HepG2 (cell line): ENCODE measurements around the gene ARHGAP45. TPM values are rescaled to one million over a fixed set of nuclear protein-coding genes. Genes with fewer than 3 reads are reported as not detected.
A peak's percentile ranks its signal among the peaks of the same experiment; 100 is the strongest.

Source experiments
- ARNTL ChIP-seq: sonication (generic); formaldehyde crosslinking; IDR thresholded peaks from 2 replicates; pipeline ENCODE4 v1.4.0; 2020; ENCODE audit warnings: mild to moderate bottlenecking, missing genetic modification reagents
- ATF1 ChIP-seq: IDR thresholded peaks from 2 replicates; pipeline ENCODE4 v1.6.1; 2016; ENCODE audit warnings: mild to moderate bottlenecking, control low read depth
- CSRNP1 ChIP-seq: sonication (generic); formaldehyde crosslinking; IDR thresholded peaks from 2 replicates; pipeline ENCODE4 v1.8.1; 2023; ENCODE audit warnings: mild to moderate bottlenecking, missing genetic modification reagents
- FOSL2 ChIP-seq: sonication (generic); formaldehyde crosslinking; IDR thresholded peaks from 2 replicates; pipeline ENCODE4 v1.4.0; 2020; ENCODE audit warnings: missing genetic modification reagents
- MBNL3 ChIP-seq: fragments of 250-450 bp; sonication (Bioruptor Pico); conservative IDR thresholded peaks from 2 replicates; pipeline ENCODE4 v1.8.0; 2022; ENCODE audit warnings: mild to moderate bottlenecking, inconsistent platforms
- MEIS1 ChIP-seq: sonication (generic); formaldehyde crosslinking; IDR thresholded peaks from 2 replicates; pipeline ENCODE4 v1.9.0; 2021; ENCODE audit warnings: mild to moderate bottlenecking, missing genetic modification reagents, moderate library complexity, borderline replicate concordance
- MTF1 ChIP-seq: sonication (generic); formaldehyde crosslinking; IDR thresholded peaks from 2 replicates; pipeline ENCODE4 v1.5.0; 2020; ENCODE audit warnings: missing genetic modification reagents
- PREB ChIP-seq: sonication (generic); formaldehyde crosslinking; IDR thresholded peaks from 2 replicates; pipeline ENCODE4 v1.4.0; 2020; ENCODE audit warnings: missing genetic modification reagents
- RELA ChIP-seq: sonication (generic); formaldehyde crosslinking; IDR thresholded peaks from 2 replicates; pipeline ENCODE4 v1.4.0; 2020; ENCODE audit warnings: missing genetic modification reagents
- SP4 ChIP-seq: sonication (generic); formaldehyde crosslinking; IDR thresholded peaks from 2 replicates; pipeline ENCODE4 v1.8.1; 2023; ENCODE audit warnings: mild to moderate bottlenecking, missing genetic modification reagents
- ZBED4 ChIP-seq: sonication (generic); formaldehyde crosslinking; IDR thresholded peaks from 2 replicates; pipeline ENCODE4 v1.4.0; 2020; ENCODE audit warnings: missing genetic modification reagents, borderline replicate concordance
- ZBTB4 ChIP-seq: sonication (generic); formaldehyde crosslinking; IDR thresholded peaks from 2 replicates; pipeline ENCODE4 v1.4.0; 2020; ENCODE audit warnings: missing genetic modification reagents, mild to moderate bottlenecking, borderline replicate concordance
- ZBTB8A ChIP-seq: sonication (generic); formaldehyde crosslinking; IDR thresholded peaks from 2 replicates; pipeline ENCODE4 v1.4.0; 2020; ENCODE audit warnings: mild to moderate bottlenecking, low read depth, missing genetic modification reagents, borderline replicate concordance
- ZFY ChIP-seq: sonication (generic); formaldehyde crosslinking; IDR thresholded peaks from 2 replicates; pipeline ENCODE4 v1.4.0; 2020; ENCODE audit warnings: missing genetic modification reagents
- ZNF333 ChIP-seq: sonication (generic); formaldehyde crosslinking; IDR thresholded peaks from 2 replicates; pipeline ENCODE4 v1.4.0; 2020; ENCODE audit warnings: mild to moderate bottlenecking, missing genetic modification reagents, borderline replicate concordance
- ZNF432 ChIP-seq: sonication (generic); formaldehyde crosslinking; IDR thresholded peaks from 2 replicates; pipeline ENCODE4 v1.5.0; 2020; ENCODE audit warnings: missing genetic modification reagents, mild to moderate bottlenecking, borderline replicate concordance
- ZNF44 ChIP-seq: sonication (generic); formaldehyde crosslinking; IDR thresholded peaks from 2 replicates; pipeline ENCODE4 v1.5.1; 2020; ENCODE audit warnings: mild to moderate bottlenecking, missing genetic modification reagents
- ZNF484 ChIP-seq: sonication (generic); formaldehyde crosslinking; IDR thresholded peaks from 2 replicates; pipeline ENCODE4 v1.5.1; 2020; ENCODE audit warnings: mild to moderate bottlenecking, low read depth, missing genetic modification reagents, borderline replicate concordance
- polyA plus RNA-seq, 8 experiments: library from polyadenylated mRNA; depleted of rRNA in 3 of 8; stranded (reverse) in 7 of 8; unstranded in 1 of 8; fragments of >200 nt; fragmentation: Illumina TruSeq in 4 of 8; extraction: Trizol in 4 of 8; gene quantifications; 2 replicates each; pipeline versions ENCODE4 v1.2.1 to v1.2.3, GENCODE V29; 2011 to 2016; ENCODE audit warnings: low read depth in 4 of 8, missing spikeins in 1 of 8, mixed read lengths in 1 of 8; ENCODE audit not compliant: insufficient read depth in 1 of 8
- total RNA-seq, 5 experiments: library from RNA; depleted of rRNA; stranded (reverse); fragments of >200 nt; fragmentation: Illumina TruSeq; extraction: Trizol; gene quantifications; 2 replicates each; pipeline ENCODE4 v1.2.3, GENCODE V29; 2016; ENCODE audit warnings: low read depth in 1 of 5

ARHGAP45 gene
- total and polyA plus RNA-seq, 2 of the 13 experiments (the other 11 are each of a cell fraction or from before 2014, with no cell fraction given): 0.84 to 32.0 TPM

- no peak for TF ChIP-seq ZBED4 (CRISPR knock-in tag)
- peak; percentile 37; the same call in 1 of the 2 replicates for TF ChIP-seq ARNTL (CRISPR knock-in tag)
- no peak for TF ChIP-seq MTF1 (CRISPR knock-in tag)
- TF ChIP-seq FOSL2: no peak
- TF ChIP-seq SP4 (CRISPR knock-in tag): peak; percentile 98
- peak; percentile 25; the same call in 1 of the 2 replicates for TF ChIP-seq MEIS1 (CRISPR knock-in tag)
- no peak for TF ChIP-seq ZBTB4
- no peak for TF ChIP-seq ZNF432 (CRISPR knock-in tag)
- no peak for TF ChIP-seq MBNL3 (CRISPR knock-in tag)
- no peak for TF ChIP-seq ZNF484 (CRISPR knock-in tag)
- TF ChIP-seq ZFY: peak; percentile 78; the same call in 1 of the 2 replicates
- no peak for TF ChIP-seq ATF1
- 0 out of 2 replicates have a peak, but pooled peaks have one; percentile 76 for TF ChIP-seq ZNF333
- no peak for TF ChIP-seq PREB
- no peak for TF ChIP-seq ZNF44 (CRISPR knock-in tag)
- TF ChIP-seq ZBTB8A (CRISPR knock-in tag): no peak
- peak; percentile 68 for TF ChIP-seq CSRNP1 (CRISPR knock-in tag)
- TF ChIP-seq RELA (CRISPR knock-in tag): peak; percentile 43; the same call in 1 of the 2 replicates
Observed at GRCh38 chr19:1103708-1104310, 36.8 kb downstream of the ARHGAP45 start, which contains the start of gene GPX4 (continued).
